Keratinocyte (primary cell): ENCODE data around the gene SFSWAP. TPM values are rescaled to one million over a fixed set of nuclear protein-coding genes. Genes with fewer than 3 reads are reported as not detected.

ENCODE experiments used
- DNase-seq: peaks from one replicate; pipeline ENCODE4 v3.0.0-alpha.2; 2011; ENCODE audit warnings: low read depth, missing footprints, low spot score
- FAIRE-seq: peaks from 2 replicates; lab custom pipeline; 2011; peaks lifted over from hg19 to GRCh38; lab: Jason Lieb, UNC
- H2AFZ ChIP-seq: 2 replicates; pipeline ENCODE4 v1.6.0; 2012; ENCODE audit warnings: low read length, control low read depth, inconsistent platforms; ENCODE audit not compliant: control insufficient read depth
- H3K27ac ChIP-seq: 2 replicates; pipeline ENCODE4 v1.5.1; 2011; ENCODE audit warnings: low read length; ENCODE audit not compliant: control insufficient read depth, insufficient read depth
- H3K27me3 ChIP-seq: 3 replicates; pipeline ENCODE4 v1.6.0; 2011; ENCODE audit warnings: low read length; ENCODE audit not compliant: control insufficient read depth, insufficient read depth; ENCODE audit errors: extremely low read depth
- H3K36me3 ChIP-seq, 2 experiments: 2 replicates in 1 of 2; 3 replicates in 1 of 2; pipeline ENCODE4 v1.5.1; 2011; ENCODE audit warnings: low read length in 2 of 2, mild to moderate bottlenecking in 1 of 2; ENCODE audit not compliant: control insufficient read depth in 2 of 2, insufficient read depth in 2 of 2; ENCODE audit errors: extremely low read depth in 1 of 2
- H3K4me1 ChIP-seq: 3 replicates; pipeline ENCODE4 v1.5.1; 2011; ENCODE audit warnings: low read length; ENCODE audit not compliant: control insufficient read depth, insufficient read depth; ENCODE audit errors: extremely low read depth
- H3K4me2 ChIP-seq: 3 replicates; pipeline ENCODE4 v1.6.0; 2011; ENCODE audit warnings: low read depth, low read length; ENCODE audit not compliant: control insufficient read depth, insufficient read depth; ENCODE audit errors: extremely low read depth
- H3K4me3 ChIP-seq, 3 experiments: fragments of 200-600 bp in 1 of 3; sonication (generic) in 1 of 3; 2 replicates in 2 of 3; 3 replicates in 1 of 3; pipeline ENCODE4 v1.5.1; 2011 to 2016; ENCODE audit warnings: low read length in 3 of 3, mild to moderate bottlenecking in 3 of 3, control low read depth in 2 of 3, inconsistent platforms in 1 of 3, low read depth in 1 of 3, mixed read lengths in 1 of 3, mixed run types in 1 of 3, moderate library complexity in 1 of 3; ENCODE audit not compliant: control insufficient read depth in 2 of 3, insufficient read depth in 2 of 3; ENCODE audit errors: extremely low read depth in 1 of 3
- H3K79me2 ChIP-seq: 2 replicates; pipeline ENCODE4 v1.6.0; 2012; ENCODE audit warnings: low read length; ENCODE audit not compliant: control insufficient read depth, insufficient read depth
- H3K9ac ChIP-seq: 3 replicates; pipeline ENCODE4 v1.6.0; 2011; ENCODE audit warnings: low read length; ENCODE audit not compliant: control insufficient read depth, insufficient read depth; ENCODE audit errors: extremely low read depth
- H3K9me1 ChIP-seq: 3 replicates; pipeline ENCODE4 v1.6.0; 2011; ENCODE audit warnings: low read length; ENCODE audit not compliant: control insufficient read depth, insufficient read depth; ENCODE audit errors: extremely low read depth
- H3K9me3 ChIP-seq: 2 replicates; pipeline ENCODE4 v1.5.1; 2012; ENCODE audit warnings: low read depth, low read length; ENCODE audit not compliant: control insufficient read depth
- H4K20me1 ChIP-seq: 3 replicates; pipeline ENCODE4 v1.6.0; 2011; ENCODE audit warnings: low read length; ENCODE audit not compliant: control insufficient read depth, insufficient read depth; ENCODE audit errors: extremely low read depth
- CTCF ChIP-seq, 3 experiments: IDR thresholded peaks in 1 of 3; conservative IDR thresholded peaks in 1 of 3; optimal IDR thresholded peaks in 1 of 3; 2 replicates in 2 of 3; 3 replicates in 1 of 3; pipeline versions ENCODE3 to v1.5.1; 2011; ENCODE audit warnings: low read length in 3 of 3, mild to moderate bottlenecking in 3 of 3, moderate library complexity in 2 of 3, control low read depth in 1 of 3, inconsistent platforms in 1 of 3; ENCODE audit not compliant: insufficient read depth in 2 of 3; ENCODE audit errors: extremely low read depth in 1 of 3
- EZH2 ChIP-seq: IDR thresholded peaks from one replicate; pipeline ENCODE4 v1.6.1; 2012; ENCODE audit warnings: inconsistent platforms, mild to moderate bottlenecking, low read length, moderate library complexity
- dilution Hi-C: fragments of 300-500 bp; cut with MboI; formaldehyde crosslinking; loops from one replicate; pipeline ENCODE4 v1.7.0; 2020; ENCODE audit warnings: low sequenced_read_pairs; ENCODE audit not compliant: extremely low pct_ligation_motif_present
- polyA plus RNA-seq, 5 experiments: library from polyadenylated mRNA; depleted of rRNA in 3 of 5; stranded (reverse) in 3 of 5; stranded (forward) in 1 of 5; unstranded in 1 of 5; fragments of >200 nt; gene quantifications; 1 replicate in 1 of 5; 2 replicates in 3 of 5; 3 replicates in 1 of 5; pipeline versions ENCODE4 v1.2.1 to v1.2.3, GENCODE V29; 2011 to 2012; ENCODE audit warnings: missing spikeins in 2 of 5, low read depth in 1 of 5, low replicate concordance in 1 of 5

SFSWAP gene
- polyA plus RNA-seq, 1 donor (not counting 4 experiments of a cell fraction or from before 2014, with no cell fraction given): 13.1 TPM

GRCh38 chr12:131747276-131748177 lies 36.6 kb downstream of the SFSWAP start:
- TF ChIP-seq EZH2: no peak
- TF ChIP-seq CTCF (optimal IDR thresholded peaks at IDR 0.05 in 1 of 3, IDR thresholded peaks at IDR 0.05 in 1 of 3, conservative IDR thresholded peaks at IDR 0.05 in 1 of 3; ENCODE audit: extremely low read depth in 1 of 3, insufficient read depth in 2 of 3, low read length in 3 of 3): no peak
- DNase-seq (no peak), FAIRE-seq (no peak)
- Histone ChIP-seq H3K9me1 (no peaks in the 10 kb centered on the region), H3K9me3 (peaks cover 2% of the 10 kb centered on the region), H3K4me3 (no peak overlapping the region), H3K4me1 (no peaks in the 10 kb centered on the region), H3K27ac (no peak overlapping the region), H3K27me3 (no peaks in the 10 kb centered on the region), H3K4me2 (no peak overlapping the region), H3K79me2 (peaks cover 7% of the 10 kb centered on the region), H3K9ac (no peak overlapping the region), H3K36me3 (peaks cover 11 to 23% of the 10 kb centered on the region in 2 experiments), H4K20me1 (no peaks in the 10 kb centered on the region), H2AFZ (no peak overlapping the region)
- dilution Hi-C loops: no loop called here

- TF ChIP-seq EZH2 (no peak), CTCF (optimal IDR thresholded peaks at IDR 0.05 in 1 of 3, IDR thresholded peaks at IDR 0.05 in 1 of 3, conservative IDR thresholded peaks at IDR 0.05 in 1 of 3; ENCODE audit: extremely low read depth in 1 of 3, insufficient read depth in 2 of 3, low read length in 3 of 3) (no peak)
- no peak for FAIRE-seq
- H3K9me3 ChIP-seq: no peaks in the 10 kb centered on the region
- dilution Hi-C loops: no loop called here
- H3K27me3 ChIP-seq: no peaks in the 10 kb centered on the region
- no peak overlapping the region for H3K4me2 ChIP-seq
- H3K9me1 ChIP-seq: no peaks in the 10 kb centered on the region
- H3K36me3 ChIP-seq: peaks cover 14 to 30% of the 10 kb centered on the region in 2 experiments
- H3K4me1 ChIP-seq: no peaks in the 10 kb centered on the region
- H2AFZ ChIP-seq: no peak overlapping the region
- H3K27ac ChIP-seq: no peak overlapping the region
- peaks cover 7% of the 10 kb centered on the region for H3K79me2 ChIP-seq
- no peaks in the 10 kb centered on the region for H4K20me1 ChIP-seq
- no peak overlapping the region for H3K9ac ChIP-seq
- no peak for DNase-seq
- H3K4me3 ChIP-seq: no peak overlapping the region
Observed at GRCh38 chr12:131749618-131750315, 38.9 kb downstream of the SFSWAP start.
